Vagina (tissue), 2 donors: ENCODE results near the gene B3GNT7. TPM values are rescaled to one million over a fixed set of nuclear protein-coding genes. Genes with fewer than 3 reads are reported as not detected.

ENCODE experiments used
- DNase-seq, 2 donors: peaks; one replicate each; pipeline ENCODE4 v3.0.0-alpha.2; 2017; ENCODE audit errors: extremely low spot score in 2 of 2
- H3K27ac ChIP-seq: fragments of 200-600 bp; sonication (generic); one replicate; pipeline ENCODE4 v1.5.1; 2019
- H3K27me3 ChIP-seq: fragments of 200-600 bp; sonication (generic); one replicate; pipeline ENCODE4 v1.5.1; 2019
- H3K36me3 ChIP-seq, 2 donors: fragments of 200-600 bp; sonication (generic); one replicate each; pipeline ENCODE4 v1.5.1; 2017 to 2019
- H3K4me1 ChIP-seq: fragments of 200-600 bp; sonication (generic); one replicate; pipeline ENCODE4 v1.5.1; 2019
- H3K4me3 ChIP-seq, 2 donors: fragments of 200-600 bp; sonication (generic); 1 replicate in 1 of 2; 2 replicates in 1 of 2; pipeline ENCODE4 v1.5.1; 2016 to 2019
- H3K9me3 ChIP-seq: fragments of 200-600 bp; sonication (generic); one replicate; pipeline ENCODE4 v1.5.1; 2019
- POLR2A ChIP-seq, 2 donors: fragments of 450-650 bp; IDR thresholded peaks; one replicate each; pipeline ENCODE4 v1.6.1; 2017; ENCODE audit warnings: antibody characterized with exemption in 2 of 2, mild to moderate bottlenecking in 2 of 2, moderate library complexity in 2 of 2
- POLR2AphosphoS5 ChIP-seq, 2 donors: sonication (generic); formaldehyde crosslinking; IDR thresholded peaks; one replicate each; pipeline ENCODE4 v1.9.0; 2017; ENCODE audit warnings: antibody characterized with exemption in 2 of 2, mild to moderate bottlenecking in 2 of 2, low read depth in 1 of 2; ENCODE audit not compliant: insufficient read depth in 1 of 2
- intact Hi-C: fragments of 100-400 bp; cut with DNase I; formaldehyde crosslinking; loops from one replicate; pipeline ENCODE4 v1.15.1; 2023
- total RNA-seq: library from RNA; depleted of rRNA; stranded (reverse); fragments of >200 nt; gene quantifications from one replicate; pipeline ENCODE4 v1.2.3, GENCODE V29; 2016
- TF ChIP-seq, protein P1 (sequence below), 3 experiments: fragments of 450-650 bp in 2 of 3; fragments of 200-600 bp in 1 of 3; sonication (generic) in 1 of 3; IDR thresholded peaks; one replicate each; pipeline ENCODE4 v1.5.1; 2017 to 2019; ENCODE audit warnings: antibody characterized with exemption in 3 of 3, mild to moderate bottlenecking in 2 of 3, moderate library complexity in 2 of 3

B3GNT7 gene
- total RNA-seq, 1 donor from 2014 or later: 7.1 TPM

DNA sequence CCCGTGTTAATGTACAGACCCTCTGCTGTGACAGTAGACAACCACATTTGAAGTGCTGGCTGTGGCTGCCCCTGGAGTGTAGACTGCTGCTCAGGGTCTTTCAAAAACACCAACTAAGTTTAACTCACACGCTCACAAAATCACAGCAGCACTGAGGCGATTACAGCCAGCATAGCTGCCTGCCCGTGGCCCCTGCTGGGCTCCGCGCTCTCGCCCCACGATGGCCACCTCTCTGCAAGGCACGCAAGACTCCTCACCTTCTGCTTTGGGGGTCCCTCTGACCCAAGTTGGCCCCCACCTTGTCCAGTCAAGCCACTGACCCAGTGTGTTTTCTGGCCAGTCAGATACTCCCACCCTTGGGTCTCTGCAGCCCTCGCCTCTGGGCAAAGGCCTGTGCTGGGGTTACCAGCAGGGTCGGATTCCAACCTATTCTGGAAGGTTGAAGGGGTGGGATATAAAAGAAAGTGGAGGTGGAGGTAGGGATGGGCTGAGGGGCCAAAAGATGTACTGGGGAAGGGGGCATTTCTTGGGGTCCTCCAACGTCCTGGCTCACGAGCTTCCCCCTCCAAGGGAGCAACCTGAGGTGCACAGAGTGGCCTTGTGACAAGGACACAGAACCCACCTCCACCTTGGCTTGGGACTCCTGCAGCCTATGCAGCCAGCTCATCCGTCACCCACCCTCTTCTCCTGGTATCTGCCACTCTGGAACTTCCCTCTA, 2.9 kb upstream of the B3GNT7 start:
- no peak overlapping the region for H3K4me3 ChIP-seq
- H3K4me1 ChIP-seq: peaks cover 20% of the 10 kb centered on the region
- no peak overlapping the region for H3K27ac ChIP-seq
- H3K9me3 ChIP-seq: no peaks in the 10 kb centered on the region
- peaks cover 4% of the 10 kb centered on the region for H3K27me3 ChIP-seq
- TF ChIP-seq POLR2A (IDR thresholded peaks at IDR 0.05): no peak
- no peak for TF ChIP-seq POLR2AphosphoS5 (IDR thresholded peaks at IDR 0.05; ENCODE audit: insufficient read depth in 1 of 2, low read depth in 1 of 2)
- TF ChIP-seq, protein P1, sequence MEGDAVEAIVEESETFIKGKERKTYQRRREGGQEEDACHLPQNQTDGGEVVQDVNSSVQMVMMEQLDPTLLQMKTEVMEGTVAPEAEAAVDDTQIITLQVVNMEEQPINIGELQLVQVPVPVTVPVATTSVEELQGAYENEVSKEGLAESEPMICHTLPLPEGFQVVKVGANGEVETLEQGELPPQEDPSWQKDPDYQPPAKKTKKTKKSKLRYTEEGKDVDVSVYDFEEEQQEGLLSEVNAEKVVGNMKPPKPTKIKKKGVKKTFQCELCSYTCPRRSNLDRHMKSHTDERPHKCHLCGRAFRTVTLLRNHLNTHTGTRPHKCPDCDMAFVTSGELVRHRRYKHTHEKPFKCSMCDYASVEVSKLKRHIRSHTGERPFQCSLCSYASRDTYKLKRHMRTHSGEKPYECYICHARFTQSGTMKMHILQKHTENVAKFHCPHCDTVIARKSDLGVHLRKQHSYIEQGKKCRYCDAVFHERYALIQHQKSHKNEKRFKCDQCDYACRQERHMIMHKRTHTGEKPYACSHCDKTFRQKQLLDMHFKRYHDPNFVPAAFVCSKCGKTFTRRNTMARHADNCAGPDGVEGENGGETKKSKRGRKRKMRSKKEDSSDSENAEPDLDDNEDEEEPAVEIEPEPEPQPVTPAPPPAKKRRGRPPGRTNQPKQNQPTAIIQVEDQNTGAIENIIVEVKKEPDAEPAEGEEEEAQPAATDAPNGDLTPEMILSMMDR (IDR thresholded peaks at IDR 0.05): no peak
- no peaks in the 10 kb centered on the region for H3K36me3 ChIP-seq
- no peak for DNase-seq
- intact Hi-C loops: loop anchor here (10.0 kb wide), 1 partner anchor 168 kb away; no protein-coding TSS in a partner anchor

DNA sequence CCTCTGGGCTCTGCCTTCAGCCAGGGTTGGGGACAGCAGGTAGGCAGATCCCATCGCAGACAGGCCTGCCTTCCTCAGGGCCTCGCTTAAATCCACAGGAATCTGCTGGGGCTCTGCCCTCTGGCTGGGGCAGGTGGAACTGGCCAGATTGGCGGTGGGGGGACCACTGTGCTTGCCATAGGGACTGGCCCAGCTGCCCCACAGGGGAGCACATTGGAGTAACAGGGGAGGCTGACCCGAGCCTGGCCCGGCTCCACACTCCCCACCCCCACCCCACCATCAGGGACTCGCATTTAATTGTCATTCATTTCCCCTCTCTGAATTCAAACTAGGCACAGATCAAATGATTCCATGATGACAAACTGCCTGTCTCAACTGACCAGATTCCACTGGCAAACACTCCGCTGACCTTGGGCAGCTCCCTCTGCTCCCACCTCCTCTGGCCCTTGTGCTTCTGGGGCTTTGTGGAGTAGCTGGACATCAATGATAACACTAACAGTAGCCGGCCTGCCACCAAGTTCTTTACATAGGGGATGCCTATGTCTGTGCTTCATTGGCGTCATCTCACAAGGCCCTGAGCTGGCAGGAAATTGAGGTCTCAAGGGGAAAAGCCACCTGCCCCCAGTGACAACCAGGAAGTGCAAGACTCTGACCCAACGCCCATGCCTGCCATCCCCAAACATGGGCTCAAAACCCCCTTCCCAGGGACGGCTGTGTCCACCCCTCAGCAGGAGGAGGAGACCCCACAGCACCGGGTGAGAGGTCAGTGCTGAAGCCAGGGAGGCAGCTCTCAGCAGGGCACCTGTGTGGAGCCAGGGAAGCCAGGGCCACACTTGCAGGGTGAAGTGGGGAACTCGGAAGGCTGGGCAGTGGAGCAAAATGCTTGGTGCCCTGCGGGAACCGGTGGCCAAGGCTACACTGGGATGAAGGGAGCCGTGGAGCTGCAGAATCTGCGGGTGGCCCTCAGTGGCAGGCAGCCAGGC, 2.1 kb upstream of the B3GNT7 start:
- peaks cover 4% of the 10 kb centered on the region for H3K27me3 ChIP-seq
- H3K9me3 ChIP-seq: no peaks in the 10 kb centered on the region
- no peak for TF ChIP-seq POLR2A (IDR thresholded peaks at IDR 0.05)
- TF ChIP-seq POLR2AphosphoS5 (IDR thresholded peaks at IDR 0.05; ENCODE audit: insufficient read depth in 1 of 2, low read depth in 1 of 2): no peak
- TF ChIP-seq, protein P1 (IDR thresholded peaks at IDR 0.05): no peak
- no peak overlapping the region for H3K27ac ChIP-seq
- intact Hi-C loops: loop anchor here (10.0 kb wide), 1 partner anchor 169 kb away; no protein-coding TSS in a partner anchor
- DNase-seq: no peak
- peaks cover 15% of the 10 kb centered on the region for H3K4me1 ChIP-seq
- no peaks in the 10 kb centered on the region for H3K36me3 ChIP-seq
- H3K4me3 ChIP-seq: no peak overlapping the region

DNA sequence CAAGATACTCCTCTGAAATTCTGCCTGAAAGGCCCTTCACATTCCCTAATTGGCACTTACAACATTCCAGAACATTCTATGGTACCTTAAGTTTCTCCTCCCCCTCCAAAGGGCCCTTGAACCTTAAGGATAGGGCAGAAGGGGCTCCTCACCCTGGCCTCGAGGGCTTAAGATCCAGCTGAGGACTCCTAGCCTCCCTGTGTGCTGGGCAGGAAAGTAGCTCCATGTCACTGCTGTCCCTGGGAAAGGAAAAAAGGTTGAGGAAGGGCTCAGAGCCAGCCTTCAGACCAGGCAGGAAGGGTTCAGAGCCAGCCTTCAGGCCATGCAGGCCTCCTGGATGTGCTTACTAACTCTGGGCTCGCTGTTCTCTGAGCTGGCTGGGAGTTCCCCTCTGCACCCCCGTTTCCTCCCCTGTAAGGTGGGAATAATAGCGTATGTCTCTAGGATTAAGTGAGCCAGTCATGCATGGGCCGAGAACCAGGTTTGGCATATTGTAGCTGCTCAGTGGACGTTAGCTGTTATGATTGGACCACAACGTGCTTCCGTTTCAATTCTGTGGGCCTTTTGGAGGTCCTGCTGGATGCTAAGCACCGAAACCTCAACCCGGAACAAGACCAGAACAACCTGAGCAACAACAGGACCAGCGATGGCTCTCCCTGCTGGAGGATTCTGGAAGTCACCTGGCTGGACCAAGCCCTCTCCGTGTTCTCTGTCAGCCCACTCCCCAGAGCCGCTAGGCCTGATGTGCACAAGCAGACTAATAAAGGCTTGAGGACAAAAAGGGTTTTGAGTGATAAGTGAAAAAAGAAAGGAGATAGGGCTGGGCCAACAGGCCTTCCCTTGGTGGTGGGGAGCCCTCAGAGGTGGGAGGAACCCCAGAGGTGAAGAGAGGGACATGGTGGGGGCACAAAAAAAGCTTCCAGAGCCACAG, 1.0 kb upstream of the B3GNT7 start:
- H3K27me3 ChIP-seq: peaks cover 4% of the 10 kb centered on the region
- H3K4me3 ChIP-seq: no peak overlapping the region
- TF ChIP-seq POLR2AphosphoS5 (IDR thresholded peaks at IDR 0.05; ENCODE audit: insufficient read depth in 1 of 2, low read depth in 1 of 2): no peak
- TF ChIP-seq, protein P1 (IDR thresholded peaks at IDR 0.05): no peak
- no peak for TF ChIP-seq POLR2A (IDR thresholded peaks at IDR 0.05)
- no peaks in the 10 kb centered on the region for H3K9me3 ChIP-seq
- intact Hi-C loops: loop anchor here (10.0 kb wide), 1 partner anchor 170 kb away; no protein-coding TSS in a partner anchor
- H3K27ac ChIP-seq: no peak overlapping the region
- DNase-seq: no peak
- no peaks in the 10 kb centered on the region for H3K36me3 ChIP-seq
- peaks cover 12% of the 10 kb centered on the region for H3K4me1 ChIP-seq

DNA sequence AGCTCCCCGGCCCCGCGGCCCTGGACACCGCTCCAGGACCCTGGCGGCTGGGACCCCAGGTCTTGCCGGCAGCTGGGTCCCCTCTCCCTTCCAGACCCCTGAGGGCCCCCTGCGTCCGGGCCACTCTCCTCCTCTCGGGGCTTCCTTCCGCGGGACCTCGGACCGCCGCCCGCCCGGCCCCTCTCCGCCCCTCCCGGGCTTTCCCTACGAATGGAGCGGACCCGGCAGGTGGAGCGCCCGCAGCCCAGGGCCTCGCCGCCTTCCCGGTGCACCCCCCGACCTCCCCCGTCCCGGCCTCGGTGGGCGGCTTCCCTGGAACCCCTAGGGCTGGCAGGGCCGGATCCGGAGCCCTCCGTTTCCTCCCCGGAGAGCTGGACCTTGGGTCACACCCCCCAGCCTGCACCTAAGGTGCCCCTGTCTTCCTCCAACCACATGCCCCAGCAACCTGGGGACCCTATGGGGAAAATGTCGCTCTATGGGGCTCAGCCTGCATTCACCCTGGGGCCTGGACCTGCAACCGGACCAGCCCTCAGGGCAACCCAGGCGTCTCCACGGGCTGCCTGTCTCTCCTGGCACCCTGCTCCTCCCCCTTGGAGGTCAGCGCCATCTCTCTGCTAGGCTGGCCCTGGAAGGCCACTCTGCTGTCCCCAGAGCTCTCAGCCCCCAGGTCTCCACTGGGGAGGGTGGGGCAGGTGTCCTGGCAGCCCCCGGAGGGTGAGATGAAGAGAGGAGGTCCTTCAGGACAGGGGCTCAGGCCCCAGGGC, 730 bp downstream of the B3GNT7 start:
- H3K27ac ChIP-seq: no peak overlapping the region
- TF ChIP-seq POLR2A (IDR thresholded peaks at IDR 0.05): no peak
- TF ChIP-seq, protein P1 (IDR thresholded peaks at IDR 0.05): no peak
- TF ChIP-seq POLR2AphosphoS5 (IDR thresholded peaks at IDR 0.05; ENCODE audit: insufficient read depth in 1 of 2, low read depth in 1 of 2): no peak
- H3K27me3 ChIP-seq: peaks cover 4% of the 10 kb centered on the region
- intact Hi-C loops: loop anchor here (10.0 kb wide), 1 partner anchor 171 kb away; no protein-coding TSS in a partner anchor
- H3K4me3 ChIP-seq: peak overlapping the region; percentile 37 to 57
- no peaks in the 10 kb centered on the region for H3K9me3 ChIP-seq
- no peaks in the 10 kb centered on the region for H3K36me3 ChIP-seq
- no peak for DNase-seq
- peaks cover 16% of the 10 kb centered on the region for H3K4me1 ChIP-seq
